Naive thymus-derived CD4-positive, alpha-beta T cell (primary cell): ENCODE results near the gene PMP22. TPM values are rescaled to one million over a fixed set of nuclear protein-coding genes. Genes with fewer than 3 reads are reported as not detected.

Source experiments
- ATAC-seq: fragments of 150-1000 bp; cut with Tn5 transposase; 2 replicates; pipeline ENCODE4 v1.10.0; 2021; ENCODE audit warnings: mild to moderate bottlenecking, moderate library complexity
- CTCF ChIA-PET: fragments of 350-600 bp; sonication (Branson Sonifier 250); formaldehyde crosslinking; loops from one replicate; lab custom pipeline; 2021; ENCODE audit warnings: antibody characterized with exemption; lab: Charles Lee
- POLR2A ChIA-PET: fragments of 350-600 bp; sonication (Branson Sonifier 250); formaldehyde crosslinking; loops from one replicate; lab custom pipeline; 2021; ENCODE audit warnings: antibody characterized with exemption, inconsistent platforms; lab: Charles Lee
- DNase-seq, 9 donors: peaks; one replicate each; pipeline versions ENCODE4 v3.0.0 to v3.0.0-alpha.2; 2020 to 2022; ENCODE audit warnings: mixed read lengths in 1 of 9
- H3K27ac ChIP-seq: one replicate; pipeline ENCODE4 v1.7.0; 2013; ENCODE audit warnings: mild to moderate bottlenecking, low read depth, low read length, moderate library complexity
- H3K27me3 ChIP-seq, 2 donors: one replicate each; pipeline ENCODE4 v1.7.0; 2013; ENCODE audit warnings: low read length in 2 of 2, mild to moderate bottlenecking in 2 of 2, moderate library complexity in 2 of 2; ENCODE audit not compliant: control insufficient read depth in 2 of 2, insufficient read depth in 2 of 2
- H3K36me3 ChIP-seq, 3 experiments: 1 replicate in 2 of 3; 2 replicates in 1 of 3; pipeline ENCODE4 v1.7.0; 2013; ENCODE audit warnings: low read length in 3 of 3, mild to moderate bottlenecking in 3 of 3, moderate library complexity in 1 of 3; ENCODE audit not compliant: insufficient read depth in 3 of 3, control insufficient read depth in 2 of 3
- H3K4me1 ChIP-seq, 2 donors: one replicate each; pipeline ENCODE4 v1.7.0; 2013; ENCODE audit warnings: low read length in 2 of 2, mild to moderate bottlenecking in 2 of 2, moderate library complexity in 1 of 2; ENCODE audit not compliant: control insufficient read depth in 2 of 2, insufficient read depth in 2 of 2
- H3K4me3 ChIP-seq: 2 replicates; pipeline ENCODE4 v1.7.0; 2013; ENCODE audit warnings: mild to moderate bottlenecking, low read length
- H3K9me3 ChIP-seq, 3 experiments: 1 replicate in 2 of 3; 2 replicates in 1 of 3; pipeline ENCODE4 v1.7.0; 2013; ENCODE audit warnings: low read length in 3 of 3; ENCODE audit not compliant: control insufficient read depth in 2 of 3
- H3K27ac Mint-ChIP-seq, 9 donors: one replicate each; pipeline ENCODE4 v1.8.0; 2020 to 2022; ENCODE audit warnings: mixed read lengths in 9 of 9, mild to moderate bottlenecking in 8 of 9, moderate library complexity in 5 of 9, inconsistent platforms in 2 of 9
- H3K27me3 Mint-ChIP-seq, 5 donors: one replicate each; pipeline ENCODE4 v1.8.0; 2021 to 2022; ENCODE audit warnings: mixed read lengths in 5 of 5, mild to moderate bottlenecking in 1 of 5
- H3K36me3 Mint-ChIP-seq, 5 donors: one replicate each; pipeline ENCODE4 v1.8.0; 2020 to 2022; ENCODE audit warnings: mixed read lengths in 5 of 5, mild to moderate bottlenecking in 3 of 5, inconsistent platforms in 1 of 5
- H3K4me1 Mint-ChIP-seq, 7 donors: one replicate each; pipeline ENCODE4 v1.8.0; 2020 to 2022; ENCODE audit warnings: mixed read lengths in 7 of 7, mild to moderate bottlenecking in 3 of 7, inconsistent platforms in 1 of 7
- H3K4me3 Mint-ChIP-seq, 10 donors: one replicate each; pipeline ENCODE4 v1.8.0; 2020 to 2022; ENCODE audit warnings: mild to moderate bottlenecking in 10 of 10, mixed read lengths in 10 of 10, moderate library complexity in 6 of 10, inconsistent platforms in 2 of 10
- H3K9me3 Mint-ChIP-seq, 11 donors: one replicate each; pipeline ENCODE4 v1.8.0; 2020 to 2022; ENCODE audit warnings: mixed read lengths in 11 of 11, mild to moderate bottlenecking in 4 of 11, inconsistent platforms in 1 of 11, moderate library complexity in 1 of 11
- intact Hi-C, 2 donors: fragments of 100-400 bp; cut with micrococcal nuclease; formaldehyde crosslinking; loops; one replicate each; pipeline ENCODE4 v1.15.1; 2023
- polyA plus RNA-seq, 2 donors: library from polyadenylated mRNA; unstranded; fragments of 300-500 nt; fragmentation: Illumina TruSeq; gene quantifications; one replicate each; pipeline ENCODE4 v1.2.3, GENCODE V29; 2021
- total RNA-seq, 6 experiments: library from RNA in 5 of 6; stranded (reverse) in 5 of 6; gene quantifications; 1 replicate in 5 of 6; 2 replicates in 1 of 6; pipeline ENCODE4 v1.2.3 and lab custom pipeline; 2021 to 2026

Gene PMP22
- total and polyA plus RNA-seq, 7 experiments from 2014 or later, result 0.40 to 2.3 (median 1.3) TPM; not detected in 3

DNA sequence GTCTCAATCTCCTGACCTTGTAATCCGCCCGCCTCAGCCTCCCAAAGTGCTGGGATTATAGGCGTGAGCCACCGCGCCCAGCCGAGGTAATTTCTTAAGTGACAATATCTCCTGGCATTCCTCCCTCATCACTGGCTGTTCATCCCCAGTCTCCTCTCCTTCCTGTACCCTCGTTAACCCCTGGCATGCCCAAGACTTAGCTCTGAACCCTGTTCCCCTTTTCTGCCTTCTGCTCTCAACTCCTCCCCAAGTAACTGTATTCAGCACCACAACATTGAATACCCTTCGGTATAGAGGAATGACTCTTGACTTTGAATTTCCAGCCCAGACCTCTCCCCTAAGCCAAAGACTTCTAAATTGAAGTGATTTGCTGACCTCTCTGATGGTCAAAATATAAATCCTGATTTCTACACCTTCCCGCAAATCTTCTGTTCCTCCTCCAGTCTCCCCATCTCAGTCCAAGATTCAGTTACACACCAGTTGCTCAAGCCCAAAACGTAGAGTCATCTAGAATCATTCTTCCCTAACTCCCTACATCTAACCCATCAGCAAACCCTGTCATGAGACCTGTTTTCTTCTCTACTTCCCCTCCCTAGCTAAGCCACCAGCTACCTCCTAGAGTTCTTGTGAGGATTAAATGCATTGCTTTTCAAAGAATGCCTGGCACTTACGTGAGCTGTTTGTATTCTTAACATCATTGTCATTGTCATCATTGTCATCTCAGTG is 14.8 kb downstream of the PMP22 start:
- no peaks in the 10 kb centered on the region for H3K4me1 ChIP-seq
- no peaks in the 10 kb centered on the region for H3K36me3 ChIP-seq
- Mint-ChIP-seq H3K4me3 (no peak overlapping the region), H3K27ac (no peak overlapping the region), H3K27me3 (peaks cover 11 to 33% (median 15%) of the 10 kb centered on the region in 5 donors), H3K9me3 (no peaks in the 10 kb centered on the region), H3K4me1 (peaks cover 0 to 3% (median 0%) of the 10 kb centered on the region in 7 donors), H3K36me3 (no peaks in the 10 kb centered on the region)
- DNase-seq (no peak), ATAC-seq (peak; percentile 40)
- no peaks in the 10 kb centered on the region for H3K27me3 ChIP-seq
- no peak overlapping the region for H3K4me3 ChIP-seq
- intact Hi-C loops, result no loop called here
- H3K9me3 ChIP-seq, result no peaks in the 10 kb centered on the region
- no peak overlapping the region for H3K27ac ChIP-seq
- CTCF ChIA-PET, result no interaction called here
- POLR2A ChIA-PET, result no interaction called here

DNA sequence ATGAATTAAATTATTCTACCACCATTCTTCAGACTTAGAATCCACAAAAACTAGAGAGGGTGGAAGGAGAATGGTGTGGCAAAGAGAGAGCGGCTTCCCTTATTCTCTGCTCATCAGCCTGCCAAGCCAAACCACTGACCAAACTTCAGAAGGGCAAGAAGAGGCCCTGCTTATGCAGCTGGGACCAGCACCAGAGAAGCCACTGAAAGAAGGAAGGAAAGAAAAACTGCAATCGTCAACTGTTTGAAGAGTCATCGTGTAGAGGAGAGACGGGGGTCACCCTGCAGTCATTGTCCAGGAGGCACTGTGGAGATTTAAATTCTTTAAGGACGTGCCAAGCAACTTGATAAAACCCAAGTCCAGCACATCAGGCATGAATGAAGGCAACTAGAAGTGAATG is 15.6 kb downstream of the PMP22 start:
- peak; percentile 27 for ATAC-seq
- POLR2A ChIA-PET, result no interaction called here
- peaks cover 9 to 25% (median 11%) of the 10 kb centered on the region in 5 donors for H3K27me3 Mint-ChIP-seq

DNA sequence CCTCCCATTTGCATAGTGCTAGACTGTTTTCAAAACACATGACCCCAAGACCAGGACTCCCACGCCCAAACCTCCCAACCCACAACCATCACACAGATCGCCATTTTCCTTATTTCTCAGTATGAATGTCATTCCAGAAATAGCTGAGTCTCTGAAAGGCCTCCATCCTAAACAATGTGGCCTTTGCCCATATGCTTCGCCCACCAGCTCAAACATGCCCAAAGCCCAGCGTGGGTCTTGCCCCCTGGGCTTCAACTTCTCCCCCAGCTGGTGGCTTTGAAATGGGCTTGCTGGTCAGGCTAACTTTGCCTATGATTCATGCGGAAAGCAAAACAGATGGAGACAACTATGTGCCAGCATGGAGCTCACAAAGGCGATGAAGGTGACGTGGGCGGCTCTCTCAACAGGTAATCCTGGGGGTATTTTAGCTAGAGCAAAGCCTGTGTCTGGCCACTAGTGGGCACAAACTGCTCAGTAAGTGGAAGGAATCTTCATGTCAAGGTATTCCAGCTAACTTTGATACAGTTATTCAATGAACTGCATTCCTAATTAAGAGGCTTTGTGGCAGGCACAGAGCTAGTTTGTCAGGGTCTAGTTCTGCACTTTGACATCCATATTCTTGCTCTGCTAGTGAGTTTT is 17.1 kb downstream of the PMP22 start:
- CTCF ChIA-PET, result interaction anchor here (1.3 kb wide), 1 partner anchor 11 kb away, joined by 3 read pairs; no protein-coding TSS in a partner anchor
- H3K4me3 Mint-ChIP-seq, result no peak overlapping the region
- intact Hi-C loops, result no loop called here
- H3K36me3 Mint-ChIP-seq, result no peaks in the 10 kb centered on the region
- no peak overlapping the region for H3K4me3 ChIP-seq
- H3K27me3 Mint-ChIP-seq, result peaks cover 0 to 14% (median 7%) of the 10 kb centered on the region in 5 donors
- POLR2A ChIA-PET, result no interaction called here
- no peaks in the 10 kb centered on the region for H3K36me3 ChIP-seq
- DNase-seq, result no peak
- ATAC-seq, result no peak
- no peaks in the 10 kb centered on the region for H3K9me3 ChIP-seq
- H3K27ac Mint-ChIP-seq, result no peak overlapping the region
- H3K27ac ChIP-seq, result no peak overlapping the region
- no peaks in the 10 kb centered on the region for H3K4me1 ChIP-seq
- no peaks in the 10 kb centered on the region for H3K27me3 ChIP-seq
- H3K9me3 Mint-ChIP-seq, result peaks cover 0 to 2% (median 0%) of the 10 kb centered on the region in 11 donors
- H3K4me1 Mint-ChIP-seq, result peaks cover 0 to 3% (median 0%) of the 10 kb centered on the region in 7 donors

More for the DNA sequence above, 15.6 kb downstream of the PMP22 start:
- no peaks in the 10 kb centered on the region for H3K36me3 ChIP-seq
- no peak for DNase-seq
- H3K27ac ChIP-seq, result no peak overlapping the region
- H3K9me3 ChIP-seq, result no peaks in the 10 kb centered on the region
- H3K9me3 Mint-ChIP-seq, result no peaks in the 10 kb centered on the region
- H3K36me3 Mint-ChIP-seq, result no peaks in the 10 kb centered on the region
- CTCF ChIA-PET, result no interaction called here
- H3K4me1 ChIP-seq, result no peaks in the 10 kb centered on the region
- H3K4me3 Mint-ChIP-seq, result no peak overlapping the region
- intact Hi-C loops, result no loop called here
- peaks cover 0 to 3% (median 0%) of the 10 kb centered on the region in 7 donors for H3K4me1 Mint-ChIP-seq
- H3K4me3 ChIP-seq, result no peak overlapping the region
- H3K27me3 ChIP-seq, result no peaks in the 10 kb centered on the region
- no peak overlapping the region for H3K27ac Mint-ChIP-seq

DNA sequence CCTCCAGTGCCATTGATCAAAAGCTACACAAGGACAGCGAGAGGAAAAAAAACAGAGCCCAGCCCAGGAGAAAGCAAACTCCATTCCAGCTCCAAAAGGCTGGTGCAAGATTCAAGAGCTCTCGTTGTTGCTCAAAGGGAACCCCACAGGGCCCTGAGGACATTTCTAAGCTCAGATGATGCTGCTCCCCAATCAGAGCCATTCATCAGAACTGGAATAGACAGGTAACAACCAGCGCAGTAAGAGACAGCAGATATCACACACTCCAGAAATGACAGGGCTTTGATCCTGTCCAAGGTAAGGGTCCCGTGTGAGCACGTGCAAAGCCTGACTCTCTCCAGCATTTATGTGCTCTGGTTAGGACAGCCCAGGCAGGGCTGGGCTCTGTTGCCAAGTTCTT is 20.1 kb downstream of the PMP22 start:
- Mint-ChIP-seq H3K4me1 (peaks cover 0 to 3% (median 0%) of the 10 kb centered on the region in 7 donors), H3K36me3 (no peaks in the 10 kb centered on the region), H3K4me3 (no peak overlapping the region), H3K27me3 (peaks cover 8 to 18% (median 11%) of the 10 kb centered on the region in 5 donors), H3K27ac (no peak overlapping the region), H3K9me3 (peaks cover 0 to 13% (median 5%) of the 10 kb centered on the region in 11 donors)
- no peaks in the 10 kb centered on the region for H3K9me3 ChIP-seq
- no peak for ATAC-seq
- no peak overlapping the region for H3K27ac ChIP-seq
- intact Hi-C loops, result no loop called here
- H3K4me1 ChIP-seq, result no peaks in the 10 kb centered on the region
- POLR2A ChIA-PET, result no interaction called here
- H3K27me3 ChIP-seq, result no peaks in the 10 kb centered on the region
- DNase-seq, result no peak
- no peak overlapping the region for H3K4me3 ChIP-seq
- CTCF ChIA-PET, result no interaction called here
- H3K36me3 ChIP-seq, result no peaks in the 10 kb centered on the region

DNA sequence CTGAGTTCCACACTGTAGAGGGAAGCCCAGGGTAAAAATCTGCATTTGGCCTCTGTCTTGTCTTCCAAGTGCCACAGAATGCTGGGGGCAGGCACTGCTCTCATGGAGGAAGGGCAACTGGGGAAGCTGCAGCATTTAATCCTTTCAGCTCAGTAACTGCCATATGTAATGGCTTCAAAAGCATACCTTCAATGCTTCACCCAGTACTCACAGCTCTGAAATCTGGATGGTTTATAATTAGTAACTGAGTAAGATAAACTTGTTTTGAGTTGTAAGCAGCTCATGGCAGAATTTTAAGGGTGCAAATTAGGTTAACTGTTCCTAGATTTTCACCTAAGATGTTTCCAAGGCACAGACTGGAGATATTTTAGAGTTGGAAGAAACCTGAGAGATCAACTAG is 24.5 kb downstream of the PMP22 start:
- no peak for DNase-seq
- Histone ChIP-seq H3K9me3 (no peaks in the 10 kb centered on the region), H3K36me3 (no peaks in the 10 kb centered on the region), H3K4me1 (no peaks in the 10 kb centered on the region), H3K4me3 (no peak overlapping the region), H3K27ac (no peak overlapping the region), H3K27me3 (no peaks in the 10 kb centered on the region)
- CTCF ChIA-PET, result no interaction called here
- intact Hi-C loops, result no loop called here
- peaks cover 15 to 37% (median 19%) of the 10 kb centered on the region in 5 donors for H3K27me3 Mint-ChIP-seq
- H3K27ac Mint-ChIP-seq, result no peak overlapping the region
- H3K4me3 Mint-ChIP-seq, result no peak overlapping the region
- H3K4me1 Mint-ChIP-seq, result peaks cover 0 to 11% (median 7%) of the 10 kb centered on the region in 7 donors
- POLR2A ChIA-PET, result no interaction called here
- peaks cover 0 to 13% (median 5%) of the 10 kb centered on the region in 11 donors for H3K9me3 Mint-ChIP-seq
- H3K36me3 Mint-ChIP-seq, result no peaks in the 10 kb centered on the region
- no peak for ATAC-seq

DNA sequence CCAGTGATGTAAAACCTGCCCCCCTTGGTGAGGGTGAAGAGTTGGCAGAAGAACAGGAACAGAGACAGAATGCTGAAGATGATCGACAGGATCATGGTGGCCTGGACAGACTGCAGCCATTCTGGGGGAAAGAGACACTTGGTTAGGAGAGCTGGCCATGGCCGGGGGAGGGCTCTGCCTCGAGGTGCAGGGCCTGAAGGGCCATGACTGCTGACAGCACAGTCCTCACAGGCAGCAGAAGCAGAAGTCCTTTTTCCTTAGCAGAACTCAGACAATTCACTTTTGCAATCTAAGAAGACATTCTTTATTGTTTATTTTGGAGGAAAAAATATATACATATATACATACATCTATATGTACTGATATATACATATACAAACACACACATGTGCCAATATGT is 25.6 kb downstream of the PMP22 start:
- peaks cover 0 to 11% (median 7%) of the 10 kb centered on the region in 7 donors for H3K4me1 Mint-ChIP-seq
- no peak overlapping the region for H3K27ac ChIP-seq
- intact Hi-C loops, result no loop called here
- H3K36me3 ChIP-seq, result no peaks in the 10 kb centered on the region
- no peaks in the 10 kb centered on the region for H3K9me3 ChIP-seq
- H3K4me1 ChIP-seq, result no peaks in the 10 kb centered on the region
- peaks cover 0 to 13% (median 5%) of the 10 kb centered on the region in 11 donors for H3K9me3 Mint-ChIP-seq
- H3K27me3 ChIP-seq, result no peaks in the 10 kb centered on the region
- H3K4me3 Mint-ChIP-seq, result no peak overlapping the region
- H3K27ac Mint-ChIP-seq, result no peak overlapping the region
- H3K36me3 Mint-ChIP-seq, result no peaks in the 10 kb centered on the region
- ChIA-PET POLR2A (no interaction called here), CTCF (no interaction called here)
- ATAC-seq (no peak), DNase-seq (no peak)
- H3K27me3 Mint-ChIP-seq, result peaks cover 15 to 37% (median 19%) of the 10 kb centered on the region in 5 donors
- H3K4me3 ChIP-seq, result no peak overlapping the region
